ENCODE data around the gene BCOR.

BCOR gene

DNA sequence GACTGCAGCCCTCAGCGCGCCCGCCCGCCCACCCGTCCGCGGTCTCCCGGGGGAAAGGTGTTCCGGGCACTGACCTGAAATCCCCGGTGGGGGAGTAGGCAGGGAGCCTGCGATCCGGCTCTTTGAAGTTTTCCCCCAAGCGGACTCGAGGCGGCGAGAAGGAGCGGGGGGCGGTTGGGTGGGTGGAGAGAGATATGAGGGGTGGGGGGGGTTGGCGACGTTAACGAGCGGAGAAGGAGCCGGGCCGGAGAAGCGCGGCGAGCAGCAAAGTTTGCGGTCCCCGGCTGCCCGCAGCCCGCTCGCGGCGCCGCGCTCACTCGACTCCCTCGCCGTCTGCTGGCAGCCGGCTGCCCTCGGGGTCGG, 636 bp downstream of the BCOR start:
- DNase-seq: no peak

DNA sequence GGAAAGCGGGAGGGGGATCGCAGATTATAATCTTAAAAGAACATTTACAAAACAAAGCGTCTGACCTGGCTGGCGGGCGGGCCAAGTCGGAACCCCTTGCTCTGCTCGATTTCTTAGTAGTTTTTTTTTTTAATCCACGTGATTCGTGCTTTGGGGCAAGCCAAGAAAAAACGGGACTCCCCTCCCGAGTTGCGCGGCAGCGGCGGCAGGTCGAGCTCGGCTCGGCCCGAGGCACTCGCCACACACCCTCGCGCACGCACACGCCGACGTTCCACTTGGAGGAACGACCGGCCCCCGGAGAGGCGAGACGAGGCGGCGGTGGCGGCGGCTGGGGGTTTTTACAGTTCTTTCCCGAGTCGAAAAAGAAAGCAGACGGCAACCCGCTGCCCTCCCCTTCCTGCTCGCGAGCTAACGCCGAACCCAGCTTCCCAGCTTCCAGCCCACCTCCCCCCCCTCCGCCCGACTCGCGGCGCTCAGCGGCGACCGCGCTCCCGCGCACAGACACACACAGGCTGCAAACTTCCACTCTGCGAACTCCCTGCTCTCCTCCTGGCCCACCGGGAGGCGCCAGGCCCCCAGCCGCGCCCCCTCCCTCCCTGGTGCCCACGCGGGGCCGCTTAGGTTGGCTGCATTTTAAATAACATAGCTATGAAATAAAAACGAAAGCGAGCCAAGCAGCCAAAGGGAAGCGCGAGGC, 1.2 kb downstream of the BCOR start:
- no peak for DNase-seq

DNA sequence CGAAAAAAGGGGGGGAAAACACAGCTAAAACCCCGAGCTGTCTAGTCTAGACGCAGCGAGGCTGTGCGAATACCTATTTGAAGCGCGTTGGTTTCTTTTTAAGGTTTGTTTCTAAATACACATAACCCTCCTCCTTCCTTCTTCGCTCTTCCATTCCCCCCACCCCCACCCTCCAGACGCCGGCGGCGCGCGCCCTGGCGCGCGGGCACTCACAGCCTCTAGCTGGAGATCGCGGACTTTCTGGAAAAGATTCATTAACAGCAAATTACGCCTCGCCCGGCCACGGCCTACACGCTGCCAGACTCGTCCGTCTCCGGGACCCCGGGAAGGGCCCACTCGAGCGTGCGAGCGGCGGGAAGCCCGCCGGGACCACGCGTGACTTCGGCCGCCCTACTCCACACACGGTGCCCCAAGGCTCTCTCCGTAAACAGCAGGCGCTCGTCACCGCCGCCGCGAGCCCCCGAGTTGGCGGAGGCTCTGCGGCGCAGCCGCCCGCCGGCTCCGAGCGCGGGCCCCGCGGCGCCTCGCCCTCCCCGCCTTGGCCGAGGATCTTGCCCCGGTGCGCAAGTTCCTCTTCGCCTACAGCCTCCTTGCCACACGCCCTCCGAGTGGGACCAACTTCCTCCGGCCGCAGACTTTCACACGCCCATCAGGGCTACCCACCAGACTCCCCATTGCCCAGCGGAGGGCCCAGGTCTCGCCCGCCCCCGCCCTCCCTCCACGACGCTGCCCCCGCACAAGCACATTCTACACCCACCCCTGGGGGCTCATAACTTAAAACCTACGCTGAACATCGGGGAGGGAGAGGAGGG, 2.0 kb downstream of the BCOR start:
- no peak for DNase-seq

DNA sequence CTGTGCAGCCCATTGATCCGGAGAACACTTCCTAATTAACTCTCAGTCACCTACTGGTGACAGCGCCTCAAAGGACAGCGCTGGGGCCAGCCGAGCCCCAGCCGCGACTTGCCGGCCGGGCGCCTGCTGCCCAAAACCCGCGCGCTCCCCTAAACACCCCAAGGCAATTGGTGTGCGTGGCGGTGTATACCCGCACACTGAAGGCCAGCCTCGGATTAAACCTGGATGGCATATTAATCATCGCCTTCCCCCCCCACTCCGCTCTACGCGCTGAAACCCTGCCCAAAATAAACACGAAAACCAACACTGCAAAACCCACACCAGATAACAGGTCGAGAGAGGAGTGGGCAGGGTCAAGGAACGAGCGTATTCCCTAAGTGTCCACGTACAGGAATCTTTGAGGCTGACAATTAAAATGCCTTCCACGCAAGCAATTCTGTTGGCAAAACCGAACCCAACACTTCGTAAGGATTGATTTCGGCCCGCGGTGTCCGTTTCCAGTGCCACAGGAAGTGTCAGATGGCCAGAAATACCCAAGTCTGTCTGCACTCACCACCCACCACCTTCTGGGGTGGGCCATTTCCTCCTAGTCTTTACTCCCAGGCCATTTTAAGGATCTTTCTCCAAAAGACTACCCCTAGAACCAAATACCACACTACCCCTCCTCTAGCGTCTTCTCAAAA, 2.7 kb downstream of the BCOR start:
- DNase-seq: no peak

- DNase-seq: peak; percentile 68
These were observed 3.5 kb downstream of the BCOR start for GRCh38 chrX:40094041-40094899.

- DNase-seq: no peak
These were observed 4.2 kb downstream of the BCOR start for GRCh38 chrX:40093586-40093985.

- DNase-seq: no peak
These were observed 4.8 kb downstream of the BCOR start for GRCh38 chrX:40092808-40093435.

DNA sequence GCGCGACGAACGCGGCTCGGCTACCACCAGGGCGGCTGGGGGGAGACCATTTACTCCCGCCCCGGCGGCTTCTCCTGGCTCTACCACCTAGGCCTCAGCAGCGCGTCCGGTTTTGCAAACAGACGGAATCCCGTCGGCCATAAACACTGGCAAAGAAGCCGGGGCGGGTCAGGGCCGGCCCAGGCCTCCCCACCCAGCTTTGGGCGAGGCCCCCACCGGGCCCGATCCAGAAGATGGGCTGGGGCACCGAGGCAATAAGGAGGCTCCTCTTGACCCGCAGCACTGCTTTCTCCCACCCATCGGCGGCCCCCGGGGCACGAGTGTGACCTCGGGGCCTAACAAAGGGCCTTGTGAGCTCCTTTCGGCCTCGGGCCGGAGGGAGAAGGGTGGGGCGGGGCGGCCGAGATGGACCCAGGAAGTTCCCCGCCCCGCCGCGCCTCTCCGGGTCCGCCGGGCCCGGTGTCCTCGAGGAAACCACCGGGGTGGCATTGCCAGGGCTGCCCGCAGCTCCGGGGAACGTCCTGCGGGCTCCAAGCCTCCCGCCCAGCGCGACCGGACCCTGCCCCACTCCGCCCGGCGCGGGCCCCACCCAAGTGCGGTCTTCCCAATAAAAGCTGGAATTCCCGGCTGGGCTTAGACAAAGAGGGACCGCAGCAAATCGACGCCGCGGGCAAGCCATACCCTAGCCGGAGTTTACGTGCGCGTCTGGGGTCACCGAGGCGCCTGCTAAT, 5.9 kb downstream of the BCOR start:
- no peak for DNase-seq

DNA sequence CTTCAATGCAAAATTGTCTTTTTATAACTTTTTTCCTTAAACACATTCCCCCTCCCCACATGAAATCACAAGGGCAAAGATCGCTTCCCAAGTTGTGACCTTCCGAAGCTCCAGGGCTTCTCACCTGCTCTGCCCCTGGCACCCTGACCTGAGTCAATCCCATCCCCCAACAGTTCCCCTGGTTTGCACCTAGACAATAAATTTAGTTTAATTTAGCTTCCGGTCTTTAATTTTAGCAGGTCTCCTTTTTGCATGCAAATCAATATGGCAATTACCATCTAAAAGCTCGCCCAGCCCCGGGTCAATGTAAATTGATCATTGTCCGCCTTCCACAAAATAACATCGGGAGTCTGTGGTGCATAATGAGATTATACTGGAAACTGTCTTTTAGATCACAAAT, 6.8 kb downstream of the BCOR start:
- DNase-seq: no peak

GRCh38 chrX:40090050-40090804, 7.5 kb downstream of the BCOR start:
- no peak for DNase-seq

DNA sequence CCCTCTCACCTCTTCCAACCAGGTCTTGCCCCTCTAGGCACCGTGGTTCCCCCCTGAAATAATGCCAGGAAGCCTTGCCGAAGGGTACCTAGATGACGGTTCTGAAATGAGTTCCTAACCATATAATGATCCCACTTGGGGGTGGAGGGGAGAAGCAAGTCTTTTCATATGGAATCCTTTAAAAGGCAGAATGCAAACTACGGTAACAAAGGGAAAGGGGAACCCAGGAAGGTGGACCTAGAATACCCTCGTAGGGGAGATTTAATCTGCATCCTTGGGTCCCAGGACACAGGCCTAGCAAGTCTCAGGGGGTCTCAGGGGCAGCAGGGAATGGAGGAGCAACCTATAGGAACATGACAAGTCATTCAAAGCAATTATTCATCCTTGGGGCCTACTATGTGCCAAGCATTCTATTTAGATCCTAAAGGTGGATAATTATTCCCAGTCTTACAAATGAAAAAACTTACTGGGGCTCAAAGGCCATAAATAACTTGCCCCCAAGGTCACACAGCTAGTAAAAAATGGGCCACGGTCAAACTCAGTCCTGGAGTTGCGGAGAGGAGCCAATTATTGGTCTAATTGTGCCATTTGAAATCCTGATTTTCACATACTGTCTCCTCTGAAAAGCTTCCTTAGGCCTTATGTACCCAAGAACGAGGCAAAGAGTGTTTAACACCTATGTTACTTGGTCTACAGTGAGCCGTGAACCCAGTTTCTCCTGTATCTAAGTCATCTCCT, 8.8 kb downstream of the BCOR start:
- DNase-seq: no peak

DNA sequence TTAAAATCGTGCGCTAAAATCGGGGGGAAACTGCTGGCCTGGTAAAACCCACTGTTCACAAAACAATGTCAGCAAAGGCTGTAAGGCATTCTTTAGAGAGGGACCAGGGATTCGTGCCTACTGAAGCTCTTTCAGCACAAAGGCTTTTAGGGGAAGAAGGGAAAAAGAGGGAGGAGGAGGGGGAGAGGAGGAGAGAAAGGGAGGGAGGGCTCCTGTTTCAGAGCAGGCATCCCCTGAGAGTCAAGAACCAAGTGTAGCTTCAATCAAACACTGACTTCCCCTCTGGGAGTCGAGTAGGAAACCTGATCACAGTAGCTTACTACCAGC, 9.5 kb downstream of the BCOR start:
- DNase-seq: no peak

DNA sequence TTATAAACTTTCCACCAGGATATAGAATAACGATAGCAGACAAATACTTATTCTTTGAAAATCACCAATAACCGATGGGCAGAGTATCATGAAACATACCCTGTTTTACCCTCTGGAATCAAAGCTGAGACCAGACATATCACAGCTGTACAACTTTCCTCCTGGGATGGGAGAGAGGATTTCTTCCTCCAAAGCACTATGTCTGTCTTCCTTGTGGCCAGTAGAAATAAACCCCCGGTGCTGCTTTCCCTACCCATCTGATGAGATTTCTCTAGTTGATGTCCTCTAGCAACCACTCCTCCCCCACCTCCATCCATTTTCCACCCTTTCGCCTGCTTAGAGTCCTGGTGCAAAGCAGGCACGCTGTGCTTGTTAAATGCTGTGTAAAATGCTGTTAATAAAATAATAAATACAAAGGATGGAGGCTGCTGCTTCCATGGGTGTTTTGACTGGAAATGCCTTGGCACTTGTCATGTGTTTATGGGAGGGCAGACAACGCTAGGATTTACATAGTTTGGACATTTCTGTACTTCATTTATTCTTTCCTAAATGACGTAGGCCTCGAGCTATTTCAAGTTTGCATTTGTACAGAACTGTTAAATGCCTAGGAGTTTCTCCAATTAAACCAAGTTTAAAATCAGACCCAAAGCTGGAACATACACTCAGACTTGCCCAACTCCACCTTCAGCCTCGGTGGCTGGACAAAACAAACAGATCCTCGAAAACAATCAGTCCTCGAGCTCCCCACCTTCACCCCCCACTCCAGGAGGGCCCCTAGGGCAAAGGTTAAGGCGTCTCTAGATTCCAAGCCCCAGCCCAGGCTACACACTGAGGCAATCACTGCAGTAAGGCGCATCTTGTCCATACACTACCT, 10.1 kb downstream of the BCOR start:
- DNase-seq: no peak

DNA sequence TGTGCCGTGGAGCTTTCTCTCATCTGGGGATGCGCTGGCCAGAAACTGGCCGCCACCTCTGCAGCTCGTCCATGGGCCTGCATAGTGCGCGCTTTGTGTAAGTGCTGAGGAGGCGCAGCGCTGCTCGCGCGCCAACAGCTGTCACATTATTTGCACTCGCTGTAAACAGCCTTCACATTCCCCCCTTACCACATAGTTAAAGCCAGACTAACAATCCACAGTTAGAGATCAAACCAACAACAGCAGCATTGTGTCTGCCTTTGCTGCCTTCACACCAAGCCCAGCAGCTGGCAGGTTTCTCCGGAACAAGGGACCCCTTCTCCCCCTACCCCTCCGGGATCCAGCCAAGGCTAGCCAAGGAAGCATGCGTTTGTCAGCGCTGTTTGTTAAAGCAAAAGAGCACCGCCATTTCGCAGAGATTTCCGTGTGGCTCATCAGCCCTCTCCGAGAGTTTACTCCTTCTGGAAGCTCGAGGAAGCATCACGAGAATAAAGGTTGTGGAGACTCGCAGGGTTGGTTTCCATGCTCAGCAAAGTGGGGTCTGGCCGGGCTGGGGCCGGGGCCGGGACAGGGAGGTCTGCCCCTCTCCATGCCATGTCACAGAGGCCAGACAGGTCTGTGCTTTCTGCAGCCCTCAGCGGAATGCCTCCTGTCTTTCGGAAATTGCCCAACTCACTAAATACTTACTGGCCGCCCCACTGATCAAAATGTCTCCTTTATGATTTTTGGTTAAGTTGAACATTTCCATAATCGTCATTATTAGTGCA, 11.0 kb downstream of the BCOR start:
- DNase-seq: no peak

DNA sequence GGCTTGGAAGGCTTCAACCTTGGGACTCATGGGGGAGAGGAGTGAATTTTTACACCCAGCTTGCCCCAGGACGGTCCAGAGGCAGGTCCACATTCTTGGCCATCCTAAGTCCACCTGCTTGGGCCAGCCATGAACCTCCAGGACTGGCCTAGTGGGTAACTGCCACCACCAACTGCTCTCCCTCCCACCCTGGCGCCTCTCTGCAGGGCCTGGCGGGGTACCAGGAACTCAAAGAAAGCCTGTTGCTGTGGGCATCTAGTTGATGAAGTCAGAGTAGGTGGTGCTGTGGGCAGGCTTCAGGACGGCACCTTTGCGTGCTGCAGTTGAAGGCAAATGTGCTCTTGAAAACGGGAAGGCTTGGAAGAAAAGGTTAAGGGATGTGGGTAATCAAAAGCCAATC, 12.0 kb downstream of the BCOR start:
- no peak for DNase-seq

DNA sequence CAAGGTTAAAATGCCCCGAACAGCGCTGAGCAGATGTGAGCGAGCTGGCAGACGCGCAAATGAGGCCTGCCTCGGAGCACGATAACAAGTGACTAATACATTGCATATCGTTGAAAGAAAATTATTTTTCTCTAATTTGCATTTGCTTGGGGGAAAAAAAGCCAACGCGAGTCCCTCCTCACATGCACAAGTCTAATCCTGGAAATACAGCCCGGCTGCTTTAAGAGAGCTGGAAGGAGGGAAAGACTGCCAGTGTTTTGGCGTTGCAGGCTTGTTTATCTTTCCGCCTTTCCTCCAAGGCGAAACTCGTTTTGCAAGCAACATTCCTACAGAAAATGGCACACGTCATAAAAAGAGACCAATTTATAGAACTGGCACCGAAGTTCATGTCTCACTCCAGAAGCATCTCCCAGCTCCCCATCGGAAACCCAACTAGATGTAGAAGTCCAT, 12.6 kb downstream of the BCOR start:
- DNase-seq: peak; percentile 73

DNA sequence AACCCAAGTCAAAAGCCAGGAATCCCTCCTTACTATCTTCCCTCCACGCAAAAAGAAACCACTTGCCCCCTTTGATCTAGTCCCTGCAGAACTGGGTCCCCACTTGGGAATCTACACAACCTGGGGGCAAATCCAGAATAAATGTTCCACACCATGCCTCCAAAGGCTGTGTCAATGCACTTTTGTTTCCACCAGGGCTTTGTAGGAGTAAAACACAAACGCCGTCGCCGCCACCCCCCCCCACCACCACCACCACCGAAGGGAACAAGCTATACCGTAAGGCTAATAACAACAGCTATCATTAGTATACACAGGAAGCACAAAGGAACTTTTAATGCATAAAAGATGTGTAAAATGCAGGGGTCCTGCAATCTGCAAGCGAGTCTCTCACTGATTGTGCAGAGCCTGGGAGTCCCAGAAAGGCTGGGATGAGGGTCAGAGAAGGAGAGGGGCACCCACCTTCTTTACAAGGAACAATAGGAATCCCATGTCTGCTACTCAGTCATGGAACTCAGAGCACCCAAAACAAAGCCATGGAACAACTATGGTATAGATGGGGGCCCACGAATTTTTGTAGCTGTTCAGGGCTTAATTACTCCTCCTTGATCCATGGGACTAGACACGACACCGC, 13.2 kb downstream of the BCOR start:
- no peak for DNase-seq

DNA sequence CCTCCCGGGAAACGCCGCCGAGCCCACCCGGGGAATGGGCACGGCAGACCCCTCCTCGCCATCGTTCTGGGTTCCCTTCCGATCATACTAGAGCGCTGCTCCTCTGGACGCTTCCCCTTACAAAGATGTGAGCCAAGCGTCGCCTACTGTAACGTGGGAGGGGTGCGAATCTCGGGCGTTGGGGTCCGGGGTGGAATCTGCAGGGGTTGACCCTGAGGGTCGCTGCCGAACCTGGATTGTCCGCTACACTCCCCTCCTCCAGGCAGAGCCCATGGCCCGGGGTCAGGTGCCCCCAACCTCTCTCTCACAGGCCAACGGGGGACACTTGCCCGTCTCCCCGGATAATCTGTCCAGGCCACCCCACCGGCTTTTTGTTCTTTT, 13.8 kb downstream of the BCOR start:
- DNase-seq: no peak

Measured in fibroblast of skin of right biceps (primary cell).